PC-3 (cell line): ENCODE results near the gene IGFALS.

ENCODE experiments used
- EZH2 ChIP-seq: fragments of 300-600 bp; sonication (generic); IDR thresholded peaks from one replicate; pipeline ENCODE4 v1.6.1; 2017; ENCODE audit warnings: antibody characterized with exemption, mild to moderate bottlenecking, low read length; ENCODE audit not compliant: unreplicated experiment
- TF ChIP-seq, protein P1 (sequence below): fragments of 300-600 bp; sonication (generic); conservative IDR thresholded peaks from 2 replicates; pipeline ENCODE4 v1.5.1; 2017; ENCODE audit warnings: antibody characterized with exemption, low read depth, mild to moderate bottlenecking, low read length

DNA sequence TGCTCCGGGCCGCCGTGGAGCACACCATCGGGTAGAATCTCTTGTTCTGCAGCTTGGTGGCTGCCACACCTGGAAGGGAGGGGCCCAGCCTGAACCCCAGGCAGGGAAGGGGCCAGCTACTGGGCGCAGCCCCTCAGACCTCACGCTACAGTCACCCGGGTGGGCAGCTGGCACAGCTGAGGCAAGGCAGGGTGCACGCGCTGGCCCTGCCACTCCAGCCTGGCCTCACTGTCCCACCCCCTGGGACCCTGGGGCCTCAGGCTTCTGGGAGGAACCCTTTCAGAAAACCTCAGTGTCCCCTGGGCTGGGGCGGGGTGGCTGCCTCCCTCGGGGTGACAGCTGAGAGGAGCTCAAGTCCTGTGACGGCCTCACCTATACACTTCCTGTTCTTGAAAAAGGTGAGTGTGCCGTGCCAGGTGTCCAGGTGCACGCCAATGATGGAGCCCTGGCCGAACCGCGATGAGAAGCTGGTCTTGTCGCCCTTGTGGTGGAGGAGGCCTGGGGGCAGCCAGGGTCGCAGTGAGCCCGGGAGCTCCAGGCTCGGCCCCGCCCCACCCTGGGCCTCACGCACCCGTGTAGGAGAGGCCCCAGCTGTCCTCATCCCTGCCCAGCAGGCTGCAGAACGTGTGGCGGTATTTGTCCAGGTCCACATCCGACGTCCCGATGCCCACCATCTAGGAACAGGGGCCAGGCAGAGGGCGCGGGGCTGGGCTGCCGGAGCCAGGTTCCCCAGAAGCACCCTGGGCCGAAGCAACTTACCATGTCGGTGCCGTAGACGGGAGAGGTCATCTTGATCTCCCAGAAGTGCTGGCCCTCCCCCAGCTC lies 15.9 kb downstream of the IGFALS start:
- TF ChIP-seq, protein P1, sequence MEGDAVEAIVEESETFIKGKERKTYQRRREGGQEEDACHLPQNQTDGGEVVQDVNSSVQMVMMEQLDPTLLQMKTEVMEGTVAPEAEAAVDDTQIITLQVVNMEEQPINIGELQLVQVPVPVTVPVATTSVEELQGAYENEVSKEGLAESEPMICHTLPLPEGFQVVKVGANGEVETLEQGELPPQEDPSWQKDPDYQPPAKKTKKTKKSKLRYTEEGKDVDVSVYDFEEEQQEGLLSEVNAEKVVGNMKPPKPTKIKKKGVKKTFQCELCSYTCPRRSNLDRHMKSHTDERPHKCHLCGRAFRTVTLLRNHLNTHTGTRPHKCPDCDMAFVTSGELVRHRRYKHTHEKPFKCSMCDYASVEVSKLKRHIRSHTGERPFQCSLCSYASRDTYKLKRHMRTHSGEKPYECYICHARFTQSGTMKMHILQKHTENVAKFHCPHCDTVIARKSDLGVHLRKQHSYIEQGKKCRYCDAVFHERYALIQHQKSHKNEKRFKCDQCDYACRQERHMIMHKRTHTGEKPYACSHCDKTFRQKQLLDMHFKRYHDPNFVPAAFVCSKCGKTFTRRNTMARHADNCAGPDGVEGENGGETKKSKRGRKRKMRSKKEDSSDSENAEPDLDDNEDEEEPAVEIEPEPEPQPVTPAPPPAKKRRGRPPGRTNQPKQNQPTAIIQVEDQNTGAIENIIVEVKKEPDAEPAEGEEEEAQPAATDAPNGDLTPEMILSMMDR = no peak
- no peak for TF ChIP-seq EZH2
